Mesenchymal stem cell (in vitro differentiated cells and primary cell): ENCODE measurements around the gene AQP2.

Experiments used
- DNase-seq: peaks from one replicate; pipeline ENCODE4 v3.0.0-alpha.2; 2013
- H2AFZ ChIP-seq: one replicate; pipeline ENCODE4 v1.6.1; 2013; ENCODE audit warnings: low read depth, mild to moderate bottlenecking, control low read depth, inconsistent platforms, low read length, moderate library complexity
- H2AK5ac ChIP-seq: 2 replicates; pipeline ENCODE4 v1.6.1; 2013; ENCODE audit warnings: low read length, moderate library complexity, mild to moderate bottlenecking, inconsistent platforms; ENCODE audit not compliant: severe bottlenecking
- H2BK120ac ChIP-seq: one replicate; pipeline ENCODE4 v1.6.1; 2013; ENCODE audit warnings: low read depth, mild to moderate bottlenecking, inconsistent platforms, low read length, moderate library complexity
- H2BK12ac ChIP-seq, 2 experiments: one replicate each; pipeline ENCODE4 v1.6.1; 2013; ENCODE audit warnings: inconsistent platforms in 2 of 2, low read length in 2 of 2, mild to moderate bottlenecking in 2 of 2, moderate library complexity in 2 of 2, control low read depth in 1 of 2
- H2BK15ac ChIP-seq: one replicate; pipeline ENCODE4 v1.6.1; 2013; ENCODE audit warnings: mild to moderate bottlenecking, low read depth, inconsistent platforms; ENCODE audit not compliant: poor library complexity, severe bottlenecking
- H2BK5ac ChIP-seq: 2 replicates; pipeline ENCODE4 v1.6.1; 2013; ENCODE audit warnings: low read depth, mild to moderate bottlenecking, low read length, control low read depth, inconsistent platforms; ENCODE audit not compliant: poor library complexity, severe bottlenecking
- H3K14ac ChIP-seq, 2 experiments: one replicate each; pipeline ENCODE4 v1.6.1; 2013; ENCODE audit warnings: inconsistent platforms in 2 of 2, low read length in 2 of 2, control low read depth in 1 of 2, mild to moderate bottlenecking in 1 of 2, moderate library complexity in 1 of 2
- H3K18ac ChIP-seq, 2 experiments: one replicate each; pipeline ENCODE4 v1.6.1; 2013; ENCODE audit warnings: inconsistent platforms in 2 of 2, low read length in 2 of 2, control low read depth in 1 of 2, low read depth in 1 of 2, mild to moderate bottlenecking in 1 of 2
- H3K23ac ChIP-seq, 2 experiments: one replicate each; pipeline ENCODE4 v1.6.1; 2013; ENCODE audit warnings: inconsistent platforms in 2 of 2, low read length in 2 of 2, mild to moderate bottlenecking in 2 of 2, moderate library complexity in 2 of 2, control low read depth in 1 of 2
- H3K27ac ChIP-seq: 2 replicates; pipeline ENCODE4 v1.5.1; 2013; ENCODE audit warnings: mild to moderate bottlenecking, moderate library complexity, low read length, control low read depth, inconsistent platforms; ENCODE audit not compliant: poor library complexity, severe bottlenecking
- H3K27me3 ChIP-seq, 2 experiments: 2 replicates each; pipeline versions ENCODE4 v1.6.1 to v1.7.0; 2013; ENCODE audit warnings: low read length in 2 of 2, mild to moderate bottlenecking in 2 of 2, moderate library complexity in 2 of 2, control low read depth in 1 of 2, inconsistent platforms in 1 of 2; ENCODE audit not compliant: control insufficient read depth in 1 of 2, insufficient read depth in 1 of 2
- H3K36me3 ChIP-seq, 2 experiments: 2 replicates each; pipeline versions ENCODE4 v1.6.1 to v1.7.0; 2013; ENCODE audit warnings: low read length in 2 of 2, control low read depth in 1 of 2, inconsistent platforms in 1 of 2, low read depth in 1 of 2, mild to moderate bottlenecking in 1 of 2; ENCODE audit not compliant: insufficient read depth in 2 of 2, control insufficient read depth in 1 of 2
- H3K4ac ChIP-seq, 2 experiments: one replicate each; pipeline ENCODE4 v1.6.1; 2013; ENCODE audit warnings: inconsistent platforms in 2 of 2, low read length in 2 of 2, mild to moderate bottlenecking in 2 of 2, moderate library complexity in 2 of 2, control low read depth in 1 of 2, low read depth in 1 of 2
- H3K4me1 ChIP-seq: 2 replicates; pipeline ENCODE4 v1.6.1; 2013; ENCODE audit warnings: low read depth, low read length, control low read depth; ENCODE audit not compliant: control insufficient read depth, insufficient read depth
- H3K4me2 ChIP-seq: 2 replicates; pipeline ENCODE4 v1.6.1; 2013; ENCODE audit warnings: low read length, mild to moderate bottlenecking, inconsistent platforms; ENCODE audit not compliant: poor library complexity, severe bottlenecking
- H3K4me3 ChIP-seq, 2 experiments: 2 replicates each; pipeline versions ENCODE4 v1.5.1 to v1.7.0; 2013; ENCODE audit warnings: low read length in 2 of 2, mild to moderate bottlenecking in 2 of 2, control low read depth in 1 of 2, low read depth in 1 of 2; ENCODE audit not compliant: insufficient read depth in 1 of 2
- H3K79me1 ChIP-seq: replicated peaks from 2 replicates; pipeline ENCODE4 v1.6.1; 2013; ENCODE audit warnings: mild to moderate bottlenecking, control low read depth, low read length, inconsistent platforms; ENCODE audit not compliant: poor library complexity, severe bottlenecking
- H3K9ac ChIP-seq: 2 replicates; pipeline ENCODE4 v1.7.0; 2013; ENCODE audit warnings: mild to moderate bottlenecking, low read length, moderate library complexity
- H3K9me3 ChIP-seq: 2 replicates; pipeline ENCODE4 v1.7.0; 2013; ENCODE audit warnings: mild to moderate bottlenecking, low read length; ENCODE audit not compliant: control insufficient read depth
- H4K8ac ChIP-seq: one replicate; pipeline ENCODE4 v1.6.1; 2013; ENCODE audit warnings: inconsistent platforms, mild to moderate bottlenecking, low read length, moderate library complexity
- H4K91ac ChIP-seq: one replicate; pipeline ENCODE4 v1.6.1; 2013; ENCODE audit warnings: mild to moderate bottlenecking, low read length, inconsistent platforms
- WGBS: methylation state at CpG from one replicate; pipeline ENCODE4 v1.1.7; 2013; ENCODE audit warnings: mixed read lengths; 5-methylcytosine and 5-hydroxymethylcytosine counted together

AQP2 gene

GRCh38 chr12:49956663-49957569 is 6.4 kb downstream of the AQP2 start:
- no peak overlapping the region for H2AK5ac ChIP-seq
- H3K23ac ChIP-seq, result no peak overlapping the region
- no peak overlapping the region for H4K91ac ChIP-seq
- peaks cover 91 to 92% of the 10 kb centered on the region in 2 experiments for H3K27me3 ChIP-seq
- WGBS, result 79% methylated on average over 5 of the region's 6 CpGs
- H2AFZ ChIP-seq, result no peak overlapping the region
- H4K8ac ChIP-seq, result no peak overlapping the region
- H2BK12ac ChIP-seq, result no peak overlapping the region
- no peak overlapping the region for H3K4ac ChIP-seq
- DNase-seq, result no peak
- peaks cover 21% of the 10 kb centered on the region for H3K4me1 ChIP-seq
- H2BK120ac ChIP-seq, result no peak overlapping the region
- H3K4me2 ChIP-seq, result no peak overlapping the region
- H3K14ac ChIP-seq, result no peak overlapping the region
- no peak overlapping the region for H3K9ac ChIP-seq
- H3K79me1 ChIP-seq, result no peaks in the 10 kb centered on the region
- H3K27ac ChIP-seq, result no peak overlapping the region
- no peak overlapping the region for H3K18ac ChIP-seq
- no peak overlapping the region for H2BK15ac ChIP-seq
- H3K4me3 ChIP-seq, result no peak overlapping the region
- H3K9me3 ChIP-seq, result no peaks in the 10 kb centered on the region
- no peaks in the 10 kb centered on the region for H3K36me3 ChIP-seq
- no peak overlapping the region for H2BK5ac ChIP-seq

- Histone ChIP-seq H3K79me1 (no peaks in the 10 kb centered on the region), H3K36me3 (no peaks in the 10 kb centered on the region), H3K4me1 (peaks cover 24% of the 10 kb centered on the region), H2BK15ac (no peak overlapping the region), H3K9ac (no peak overlapping the region), H2BK5ac (no peak overlapping the region), H2BK12ac (no peak overlapping the region), H2AFZ (no peak overlapping the region), H3K27me3 (peaks cover 91% of the 10 kb centered on the region in 2 experiments), H2AK5ac (no peak overlapping the region), H3K9me3 (no peaks in the 10 kb centered on the region), H3K4ac (no peak overlapping the region), H4K91ac (no peak overlapping the region), H2BK120ac (no peak overlapping the region), H3K14ac (no peak overlapping the region), H3K4me2 (no peak overlapping the region), H3K4me3 (no peak overlapping the region), H3K18ac (no peak overlapping the region), H4K8ac (no peak overlapping the region), H3K23ac (no peak overlapping the region), H3K27ac (no peak overlapping the region)
- DNase-seq, result no peak
Observed at GRCh38 chr12:49957570-49957967, 7.0 kb downstream of the AQP2 start.

- WGBS, result 36% methylated on average over 11 of the region's 11 CpGs
- Histone ChIP-seq H3K79me1 (no peaks in the 10 kb centered on the region), H3K36me3 (no peaks in the 10 kb centered on the region), H2BK5ac (no peak overlapping the region), H3K27ac (no peak overlapping the region), H3K18ac (no peak overlapping the region), H3K4me2 (no peak overlapping the region), H3K23ac (no peak overlapping the region), H3K9ac (no peak overlapping the region), H4K8ac (no peak overlapping the region), H3K27me3 (peaks cover 83 to 92% of the 10 kb centered on the region in 2 experiments), H2AFZ (no peak overlapping the region), H3K4me1 (peaks cover 33% of the 10 kb centered on the region), H3K4ac (no peak overlapping the region), H3K14ac (no peak overlapping the region), H3K9me3 (no peaks in the 10 kb centered on the region), H2BK120ac (no peak overlapping the region), H4K91ac (no peak overlapping the region), H2BK15ac (no peak overlapping the region), H3K4me3 (no peak overlapping the region), H2BK12ac (no peak overlapping the region), H2AK5ac (no peak overlapping the region)
- no peak for DNase-seq
Observed at GRCh38 chr12:49959685-49960473, 9.3 kb downstream of the AQP2 start.

- Histone ChIP-seq H3K4me1 (peaks cover 33% of the 10 kb centered on the region), H2BK5ac (no peak overlapping the region), H4K91ac (no peak overlapping the region), H3K18ac (no peak overlapping the region), H3K27ac (no peak overlapping the region), H3K79me1 (no peaks in the 10 kb centered on the region), H3K9ac (no peak overlapping the region), H3K4ac (no peak overlapping the region), H2BK120ac (no peak overlapping the region), H2AFZ (no peak overlapping the region), H3K4me2 (no peak overlapping the region), H2BK15ac (no peak overlapping the region), H2BK12ac (no peak overlapping the region), H3K4me3 (no peak overlapping the region), H3K27me3 (peaks cover 76 to 91% of the 10 kb centered on the region in 2 experiments), H3K23ac (no peak overlapping the region), H3K9me3 (no peaks in the 10 kb centered on the region), H4K8ac (no peak overlapping the region), H3K14ac (no peak overlapping the region), H2AK5ac (no peak overlapping the region), H3K36me3 (no peaks in the 10 kb centered on the region)
- no peak for DNase-seq
- WGBS, result 54% methylated on average over 9 of the region's 13 CpGs
Observed at GRCh38 chr12:49960474-49961110, 10.1 kb downstream of the AQP2 start.
